HG03108 (cell line): Measurements from ENCODE around the gene CACNA2D4.

Experiments
- ATAC-seq: cut with Tn5 transposase; IDR thresholded peaks from one replicate; pipeline ENCODE4 v1.9.1; 2021; ENCODE audit warnings: moderate library complexity; ENCODE audit not compliant: unreplicated experiment

The CACNA2D4 gene

DNA sequence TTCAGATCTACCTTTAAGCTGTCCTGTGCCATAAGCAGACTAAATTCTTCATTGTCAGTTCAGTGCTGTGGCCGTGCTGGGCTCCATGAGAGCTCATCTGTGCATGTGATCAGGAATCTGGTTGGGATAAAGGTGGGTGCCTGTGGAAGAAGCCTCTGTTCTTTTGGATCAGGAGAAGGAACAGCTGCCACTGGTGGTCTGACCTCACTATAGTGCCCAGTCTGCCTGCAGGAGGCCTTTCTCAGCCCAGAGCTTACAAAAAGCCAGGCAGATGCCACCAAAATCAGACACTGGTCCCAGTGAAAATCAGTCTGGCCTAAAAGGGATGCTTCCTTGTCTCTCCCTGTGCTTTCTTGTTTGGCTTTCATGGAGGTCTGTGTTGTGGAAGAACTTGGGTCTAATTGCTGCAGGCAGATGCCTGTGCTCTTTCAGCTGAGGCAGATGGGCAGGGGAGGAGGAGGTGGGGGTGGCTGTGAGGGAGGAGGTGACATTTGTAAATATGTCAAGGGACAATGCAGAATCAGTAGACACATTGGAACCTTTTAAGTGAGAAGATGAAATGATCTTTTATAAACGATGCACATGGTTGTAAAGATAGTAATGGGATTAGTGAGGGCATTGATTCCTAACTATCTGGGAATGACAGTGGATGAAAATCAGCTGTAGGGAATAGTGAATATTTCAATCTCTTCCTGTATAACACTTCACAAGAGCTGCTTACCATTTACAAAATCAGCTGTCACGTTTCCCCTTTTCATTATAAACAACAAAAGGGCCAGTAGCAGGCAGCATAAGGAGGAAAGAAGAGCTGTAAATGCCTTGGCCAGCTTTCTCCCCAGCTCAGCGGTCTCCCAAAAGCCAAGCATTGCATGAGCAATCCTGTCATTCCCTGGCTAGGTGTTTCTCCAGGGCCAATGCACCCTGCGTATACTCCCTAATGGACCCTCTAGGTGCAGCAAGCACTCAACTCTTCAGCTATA lies 44.6 kb downstream of the CACNA2D4 start:
- ATAC-seq = no peak

DNA sequence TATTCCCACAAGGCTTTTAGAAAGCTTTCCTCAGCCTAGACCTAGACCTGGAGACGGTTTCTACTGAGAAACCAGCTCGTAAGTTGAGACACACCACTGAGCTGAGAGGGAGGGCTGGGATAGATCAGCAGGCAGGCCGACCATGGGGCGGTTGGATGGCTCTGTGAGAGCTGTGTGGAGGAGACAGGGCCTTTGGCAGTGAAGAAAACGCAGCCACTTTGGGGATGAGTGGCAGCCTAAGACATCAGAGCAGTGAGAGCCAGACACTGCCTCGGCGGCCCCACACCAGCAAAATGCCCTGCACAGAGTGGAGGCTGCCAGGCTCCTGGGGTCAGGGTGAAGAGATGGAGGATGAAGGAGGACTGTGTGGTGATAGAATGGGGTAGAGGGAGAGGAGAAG lies 46.0 kb downstream of the CACNA2D4 start:
- ATAC-seq = no peak

DNA sequence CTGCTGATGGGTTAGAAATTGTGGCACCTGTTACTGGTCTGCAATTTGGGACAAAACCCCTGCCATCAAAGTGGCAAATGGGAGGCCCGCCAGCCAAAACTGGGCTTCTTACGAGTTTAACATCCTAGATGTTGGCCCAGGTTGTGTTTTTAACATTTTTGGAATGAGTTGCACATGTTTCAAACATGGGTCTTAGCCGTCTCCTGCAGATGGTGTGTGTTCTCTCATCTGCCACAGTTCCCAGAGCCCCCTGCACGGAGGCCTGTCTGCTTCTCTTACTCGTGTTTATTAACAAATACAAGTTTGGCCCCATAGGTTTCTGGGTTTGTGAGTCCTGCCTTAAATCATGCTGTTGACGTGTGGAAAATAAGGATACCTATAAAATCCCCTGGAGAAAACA lies 46.5 kb downstream of the CACNA2D4 start:
- no peak for ATAC-seq

DNA sequence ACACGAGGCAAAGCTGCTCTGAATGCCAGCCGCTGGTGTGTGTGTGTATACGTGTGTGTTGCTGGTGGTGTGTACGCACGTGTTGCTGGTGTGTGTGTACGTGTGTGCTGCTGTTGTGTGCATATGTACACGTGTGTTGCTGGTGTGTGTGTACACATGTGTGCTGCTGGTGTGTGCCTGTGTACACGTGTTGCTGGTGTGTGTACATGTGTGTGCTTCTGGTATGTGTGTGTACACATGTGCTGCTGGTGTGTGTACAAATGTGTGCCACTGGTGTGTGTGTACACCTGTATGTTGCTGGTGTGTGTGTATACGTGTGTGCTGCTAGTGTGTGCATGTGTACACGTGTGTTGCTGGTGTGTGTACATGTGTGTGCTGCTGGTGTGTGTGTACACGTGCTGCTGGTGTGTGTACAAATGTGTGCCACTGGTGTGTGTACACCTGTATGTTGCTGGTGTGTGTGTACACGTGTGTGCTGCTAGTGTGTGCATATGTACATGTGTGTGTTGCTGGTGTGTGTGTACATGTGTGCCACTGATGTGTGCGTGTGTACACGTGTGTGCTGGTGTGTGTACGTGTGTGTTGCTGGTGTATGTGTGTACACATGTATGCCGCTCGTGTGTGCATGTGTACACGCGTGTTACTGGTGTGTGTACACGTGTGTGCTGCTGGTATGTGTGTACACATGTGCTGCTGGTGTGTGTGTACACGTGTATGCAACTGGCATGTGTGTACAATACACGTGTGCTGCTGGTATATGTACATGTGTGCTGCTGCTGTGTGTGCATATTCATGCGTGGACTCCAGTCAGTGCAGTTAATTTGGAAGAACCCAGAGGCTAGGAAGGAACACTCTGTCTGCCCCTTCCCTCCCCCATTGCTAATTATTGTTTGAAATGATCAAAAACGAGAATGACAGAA lies 47.2 kb downstream of the CACNA2D4 start:
- ATAC-seq = no peak

DNA sequence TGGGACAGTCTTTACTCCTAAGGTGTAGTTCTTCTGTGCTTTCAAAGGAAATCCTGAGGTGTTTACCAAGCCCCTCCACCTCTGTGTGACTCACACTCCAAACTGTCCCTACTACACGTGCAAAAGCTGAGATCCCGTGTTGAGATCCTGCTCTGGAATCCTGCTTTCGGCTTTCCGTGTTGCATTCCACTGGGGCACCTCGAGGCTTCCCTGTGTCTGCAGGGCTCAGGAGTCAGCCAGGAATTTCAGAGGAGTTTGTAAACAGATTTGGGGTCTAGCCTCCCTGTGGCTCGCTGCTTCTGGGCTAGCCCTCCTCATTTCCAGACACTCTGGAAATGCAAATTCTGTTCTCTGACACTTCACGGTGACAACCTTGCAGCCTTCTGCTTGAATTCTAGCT lies 48.4 kb downstream of the CACNA2D4 start:
- no peak for ATAC-seq

DNA sequence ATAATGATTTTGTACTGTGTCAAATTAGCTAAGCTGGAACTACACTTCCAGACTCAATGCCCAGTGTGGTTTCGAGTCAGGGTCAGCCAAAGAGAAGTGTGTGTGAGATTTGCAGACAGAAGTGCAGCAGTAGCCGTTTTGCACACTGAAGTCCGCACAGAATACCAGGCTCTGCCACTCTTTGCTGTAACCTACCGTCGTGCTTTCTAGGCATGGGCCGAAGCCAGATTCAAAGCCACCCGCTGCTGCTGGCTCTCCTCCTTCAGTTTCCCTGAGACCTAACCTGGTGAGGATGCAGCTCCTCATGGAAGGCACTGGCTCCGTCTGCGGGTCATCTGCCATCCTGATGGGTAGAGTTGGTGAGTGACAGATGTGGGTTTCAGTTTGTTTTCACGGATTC lies 49.3 kb downstream of the CACNA2D4 start:
- ATAC-seq = no peak

DNA sequence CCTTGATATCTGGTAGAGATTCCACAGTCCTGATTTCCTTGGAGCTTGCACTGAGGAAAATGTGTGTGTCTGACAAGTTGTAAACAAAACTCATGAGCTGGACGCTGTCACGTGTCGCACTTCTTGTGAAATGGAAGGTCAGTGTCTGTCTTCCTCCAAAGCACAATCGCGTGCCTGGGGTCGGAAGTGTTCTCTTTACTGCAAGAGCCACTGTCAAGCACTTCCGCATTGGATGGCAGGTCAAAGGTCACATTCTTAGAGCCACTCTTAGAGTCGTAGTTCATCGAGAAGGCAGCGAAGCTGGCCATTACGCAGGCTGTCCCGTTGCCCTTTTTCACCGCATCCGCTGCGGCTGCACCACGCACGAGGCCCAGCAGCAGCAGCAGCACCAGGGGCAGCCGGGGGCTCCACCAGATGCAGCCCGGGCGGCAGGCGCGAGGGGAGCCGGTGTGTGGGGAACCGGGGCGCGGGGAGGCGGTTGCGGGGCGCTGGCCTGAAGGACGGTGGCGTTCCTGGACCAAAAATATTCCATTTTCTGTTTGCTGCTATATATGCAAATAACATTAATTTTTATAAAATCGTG lies 53.1 kb downstream of the CACNA2D4 start:
- ATAC-seq = no peak

DNA sequence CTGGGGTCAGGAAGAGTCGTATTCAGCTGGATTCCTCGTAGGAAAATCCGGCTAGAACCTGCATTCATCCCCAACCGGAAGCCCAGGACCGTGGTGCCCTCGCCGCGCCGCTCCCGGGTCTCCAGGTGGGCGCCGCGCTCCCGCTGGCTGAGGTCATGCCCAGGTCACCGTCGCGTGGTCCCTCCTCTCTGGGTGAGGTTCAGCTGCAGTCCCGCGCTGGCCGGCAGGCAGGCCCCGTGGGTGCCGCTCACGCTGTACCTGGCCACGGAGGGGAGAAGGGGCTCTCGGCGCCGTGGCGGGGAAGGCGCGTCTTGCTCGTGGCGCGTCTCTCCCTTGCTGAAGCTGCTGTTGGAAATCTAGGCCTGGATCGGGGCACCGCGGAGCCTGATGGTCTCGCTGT lies 53.6 kb downstream of the CACNA2D4 start:
- ATAC-seq = no peak

DNA sequence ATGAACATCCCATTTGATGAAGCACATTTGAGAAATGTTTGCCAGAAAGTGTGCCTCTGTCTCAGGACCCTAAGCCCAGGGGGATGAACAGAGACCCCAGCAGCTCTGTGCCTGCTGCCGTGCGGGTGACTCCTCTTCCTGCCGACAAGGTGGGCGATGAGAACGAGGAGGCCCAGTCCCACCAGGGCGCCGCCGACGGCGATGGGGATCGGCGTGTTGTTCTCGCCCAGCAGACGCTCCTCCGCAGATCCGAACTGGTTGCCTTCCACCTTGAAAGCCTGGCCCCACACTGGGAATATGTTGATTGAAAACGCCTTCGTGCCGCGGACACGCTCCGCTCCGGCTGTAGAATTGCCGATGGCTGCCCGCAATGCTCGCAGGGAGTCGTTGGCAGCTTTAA lies 54.0 kb downstream of the CACNA2D4 start:
- ATAC-seq = no peak

DNA sequence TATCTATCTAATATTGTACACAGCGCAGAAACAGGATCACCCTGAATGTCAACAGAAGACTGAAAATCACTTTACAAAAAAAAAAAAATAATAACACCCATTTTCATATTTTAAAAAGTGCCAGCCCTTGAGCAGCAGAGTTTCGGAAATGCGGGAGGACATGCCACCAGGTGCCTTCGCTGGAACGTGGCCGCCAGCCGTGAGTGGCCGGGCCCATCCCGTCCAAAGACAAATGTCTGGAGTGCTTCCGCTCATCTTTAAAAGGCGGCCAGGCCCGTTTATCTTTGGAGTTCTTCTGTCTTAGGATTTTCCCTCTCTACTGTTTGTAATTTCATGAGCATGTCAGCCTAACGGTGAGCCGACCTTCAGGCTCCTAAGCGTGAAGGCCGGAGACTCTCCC lies 54.6 kb downstream of the CACNA2D4 start:
- ATAC-seq = no peak

DNA sequence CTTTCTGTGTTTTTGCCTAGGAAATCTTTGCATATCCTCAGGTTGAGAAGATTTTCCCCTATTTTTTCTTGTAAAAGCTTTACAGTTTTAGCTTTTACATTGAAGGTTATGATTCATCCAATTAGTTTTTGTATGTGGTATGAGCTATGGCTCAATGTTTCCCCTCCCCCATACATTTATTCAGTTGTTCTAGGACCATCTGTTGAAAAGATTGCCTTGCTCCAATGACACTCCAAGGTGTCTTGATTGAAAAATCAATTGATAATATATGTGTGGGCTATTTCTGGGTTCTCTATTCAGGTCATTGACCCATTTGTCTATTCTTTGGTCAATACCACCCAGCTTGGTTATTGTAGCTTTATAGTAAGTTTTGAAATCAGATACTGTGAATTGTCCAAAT lies 55.5 kb downstream of the CACNA2D4 start:
- no peak for ATAC-seq

DNA sequence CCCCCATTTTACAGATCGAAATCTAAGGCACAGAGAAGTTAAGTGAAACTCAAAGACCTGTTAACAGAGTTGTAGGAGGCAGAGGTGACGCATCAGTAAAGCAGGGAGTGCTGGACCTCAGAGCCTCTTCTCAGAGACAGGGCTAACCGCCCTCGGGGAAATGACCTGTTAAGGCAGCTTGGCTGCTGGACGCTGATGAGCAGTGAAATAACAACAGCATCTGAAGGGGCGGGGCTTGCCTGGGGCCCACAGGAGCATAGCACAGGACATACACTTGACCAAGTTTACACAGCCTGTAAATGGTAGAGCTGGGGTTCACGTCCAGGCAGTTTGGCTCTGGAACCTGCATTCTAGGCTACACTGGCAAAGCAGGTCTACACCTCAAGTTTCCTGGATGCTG lies 58.8 kb downstream of the CACNA2D4 start:
- ATAC-seq = no peak

DNA sequence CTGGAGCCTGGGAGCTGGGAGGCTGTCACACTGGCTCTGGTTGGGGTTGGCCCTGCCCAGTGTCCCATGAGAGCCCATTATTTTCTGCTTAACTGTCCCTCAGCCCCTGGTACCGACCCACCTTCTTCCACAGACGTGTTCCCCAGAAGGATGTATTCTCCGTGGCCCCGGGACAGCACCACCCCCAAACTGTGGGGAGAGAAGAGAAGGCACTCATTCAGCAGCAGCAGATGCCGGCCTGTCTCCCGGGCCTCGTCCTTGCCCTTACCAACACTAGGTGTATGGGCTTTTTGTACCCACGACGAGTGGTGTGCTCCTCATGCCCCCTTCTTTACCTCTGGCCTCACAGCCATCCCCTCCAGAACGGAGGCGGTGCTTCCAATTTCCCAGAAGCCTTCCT lies 60.0 kb downstream of the CACNA2D4 start:
- ATAC-seq = no peak

DNA sequence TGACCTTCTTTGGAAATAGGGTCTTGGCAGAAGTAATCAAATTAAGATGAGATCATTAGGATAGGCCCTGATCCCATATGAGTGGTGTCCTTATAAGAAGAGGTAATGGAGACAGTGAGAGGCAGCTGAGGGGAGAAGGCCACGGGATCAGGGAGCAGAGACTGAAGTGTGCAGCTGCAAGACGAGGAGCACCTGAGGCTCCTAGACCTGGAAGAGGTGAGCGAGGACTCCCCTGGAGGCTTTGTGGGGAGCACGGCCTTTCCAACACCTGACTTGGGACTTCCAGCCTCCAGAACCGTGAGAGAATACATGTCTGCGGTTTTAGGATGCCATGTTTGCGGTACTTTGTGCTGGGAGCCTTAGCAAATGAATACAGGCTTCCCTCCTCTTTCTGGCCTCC lies 60.6 kb downstream of the CACNA2D4 start:
- ATAC-seq = no peak

DNA sequence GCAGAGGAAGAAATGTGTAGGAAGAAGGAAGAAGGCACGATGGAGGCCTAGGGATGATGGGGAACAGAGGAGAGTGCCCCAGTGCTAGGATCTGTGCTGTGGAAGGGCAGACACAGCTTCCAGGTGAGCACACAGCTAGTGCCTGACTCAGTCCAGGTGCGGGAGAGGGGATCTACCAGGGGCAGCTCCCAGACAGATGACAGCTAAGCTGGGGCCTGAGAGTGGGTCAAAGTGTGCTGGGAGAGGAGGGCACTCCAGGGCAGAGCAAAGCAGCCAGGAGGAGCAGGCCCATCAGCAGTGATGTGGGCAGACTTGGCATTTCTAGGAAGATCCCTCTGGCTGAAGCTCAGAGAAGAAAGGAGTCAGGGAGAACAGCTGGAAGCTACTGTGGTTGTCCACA lies 61.4 kb downstream of the CACNA2D4 start:
- ATAC-seq = no peak

DNA sequence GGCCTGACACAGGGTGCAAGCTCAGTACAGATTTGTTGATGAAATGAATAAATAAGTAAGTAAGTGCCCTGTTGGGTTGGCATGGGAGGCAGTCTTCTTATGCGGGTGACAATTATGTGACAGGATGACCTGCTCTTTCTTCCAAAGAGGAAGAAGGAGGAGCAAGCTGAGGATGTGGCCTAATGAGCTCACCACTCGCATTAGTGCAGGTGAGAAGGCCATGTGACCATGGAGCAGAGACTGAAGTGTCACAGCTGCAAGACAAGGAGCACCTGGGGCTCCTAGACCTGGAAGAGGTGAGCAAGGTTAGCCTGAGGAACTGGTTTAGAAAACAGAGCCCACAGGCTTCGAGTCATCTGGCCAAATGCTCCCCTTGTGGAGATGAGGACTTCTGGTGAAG lies 63.2 kb downstream of the CACNA2D4 start:
- no peak for ATAC-seq

DNA sequence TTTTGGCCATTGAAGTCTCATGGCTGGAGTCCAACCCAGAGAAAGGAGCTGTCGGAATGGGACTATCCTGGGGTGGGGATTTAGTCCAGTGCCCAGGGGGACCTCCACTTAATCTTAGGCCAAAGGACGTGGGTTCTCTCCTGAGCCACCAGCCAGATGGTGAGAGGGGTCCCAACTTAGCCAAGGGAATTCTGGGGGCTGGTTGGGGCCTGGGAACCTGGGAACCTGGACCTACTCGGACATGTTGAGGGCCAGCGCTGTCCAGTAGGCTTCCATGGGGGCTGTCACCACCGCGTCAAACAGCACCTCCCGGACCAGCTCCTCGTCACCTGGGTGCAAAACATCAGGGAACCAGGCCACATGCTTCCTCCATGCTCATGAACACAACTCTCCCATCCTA lies 64.7 kb downstream of the CACNA2D4 start:
- ATAC-seq = no peak

DNA sequence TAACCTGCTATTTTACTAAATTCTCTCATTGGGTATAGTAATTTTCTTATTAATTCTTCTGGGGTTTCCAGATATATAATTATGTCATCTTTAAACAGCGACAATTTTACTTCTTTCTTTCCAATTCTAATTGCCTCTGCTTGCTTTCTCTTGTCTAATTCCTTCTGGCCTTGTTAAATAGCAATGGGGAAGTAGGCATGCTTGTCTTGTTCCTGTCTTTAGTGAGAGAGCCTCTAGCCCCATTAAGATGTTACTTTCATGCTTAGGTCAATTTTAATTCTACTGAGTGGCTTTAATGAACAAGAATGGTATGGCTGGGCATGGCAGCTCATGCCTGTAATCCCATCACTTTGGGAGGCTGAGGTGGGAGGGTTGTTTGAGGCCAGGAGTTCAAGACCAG lies 66.4 kb downstream of the CACNA2D4 start:
- no peak for ATAC-seq

DNA sequence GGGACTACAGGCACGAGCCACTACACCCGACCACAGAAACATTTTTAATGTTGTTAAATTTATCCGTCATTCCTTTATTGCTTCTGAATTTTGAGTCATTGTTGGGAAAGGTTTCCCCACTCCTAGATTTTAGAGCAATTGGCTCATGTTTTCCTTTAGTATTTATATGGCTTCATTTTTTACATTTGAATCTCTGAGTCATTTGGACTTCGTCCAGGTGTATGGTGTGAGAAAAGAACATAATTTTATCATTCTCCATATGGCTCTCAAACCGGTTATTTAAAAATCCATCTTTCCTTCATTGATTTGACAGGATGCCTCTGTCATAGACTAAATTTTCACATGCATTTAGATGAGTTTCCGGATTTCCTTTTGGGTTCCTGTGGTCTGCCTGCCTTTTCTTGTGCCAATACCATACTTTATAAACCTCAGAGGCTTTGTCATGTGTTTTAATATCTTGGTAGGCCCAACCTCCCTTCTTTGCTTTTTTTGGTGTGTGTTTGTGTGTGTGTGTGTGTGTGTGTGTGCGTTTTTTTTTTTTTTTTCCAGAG lies 67.2 kb downstream of the CACNA2D4 start:
- ATAC-seq = no peak

DNA sequence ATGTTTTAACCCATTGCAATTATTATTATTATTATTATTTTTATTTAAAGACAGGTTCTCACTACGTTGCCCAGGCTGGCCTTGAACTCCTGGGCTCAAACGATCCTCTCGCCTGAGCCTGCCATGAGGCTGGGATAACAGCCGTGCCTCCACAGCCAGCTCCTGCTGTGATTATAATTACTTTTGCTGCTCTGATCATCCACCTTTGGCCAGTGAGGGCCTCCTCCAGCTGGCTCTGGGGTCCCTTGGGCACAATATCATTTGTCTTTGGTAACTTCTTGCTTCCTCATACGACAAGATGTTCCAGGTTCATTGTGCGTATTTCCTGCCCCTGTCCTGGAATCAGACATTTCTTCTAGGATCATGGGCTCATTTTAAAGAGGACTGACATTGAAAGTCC lies 69.7 kb downstream of the CACNA2D4 start:
- ATAC-seq = no peak

DNA sequence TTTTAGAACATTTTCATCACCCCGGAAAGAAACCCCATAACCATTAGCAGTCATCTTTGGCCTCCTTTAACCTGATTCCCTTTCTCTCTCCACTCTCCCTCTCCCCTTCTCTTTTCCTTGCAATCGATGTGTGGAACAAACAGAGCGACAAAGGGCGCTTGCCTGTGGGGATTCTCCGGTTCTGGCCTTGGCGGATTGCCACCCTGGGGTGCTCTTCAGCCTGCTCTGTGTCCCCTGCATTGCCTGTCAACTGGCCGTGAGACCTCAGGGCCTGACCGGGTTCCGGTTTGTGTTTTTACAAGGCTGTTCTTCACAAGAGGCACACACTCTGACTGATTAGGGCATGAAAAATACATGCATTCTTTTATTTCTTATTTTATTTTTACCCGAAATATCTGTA lies 70.3 kb downstream of the CACNA2D4 start:
- no peak for ATAC-seq
